B cell (primary cell): Measurements from ENCODE around the gene LIME1. TPM values are rescaled to one million over a fixed set of nuclear protein-coding genes. Genes with fewer than 3 reads are reported as not detected.
A peak's percentile ranks its signal among the peaks of the same experiment; 100 is the strongest.

ENCODE experiments used
- ATAC-seq: fragments of 200-7000 bp; cut with Tn5 transposase; one replicate; pipeline ENCODE4 v1.10.0; 2021; ENCODE audit warnings: low read depth, mild to moderate bottlenecking, moderate number of reproducible peaks, moderate library complexity
- CTCF ChIA-PET: fragments of 350-600 bp; sonication (Branson Sonifier 250); formaldehyde crosslinking; loops from one replicate; lab custom pipeline; 2021; ENCODE audit warnings: antibody characterized with exemption, inconsistent platforms; lab: Charles Lee
- POLR2A ChIA-PET: fragments of 350-600 bp; sonication (Branson Sonifier 250); formaldehyde crosslinking; loops from one replicate; lab custom pipeline; 2021; ENCODE audit warnings: antibody characterized with exemption; lab: Charles Lee
- DNase-seq: peaks from one replicate; pipeline ENCODE4 v3.0.0; 2013
- H2AFZ ChIP-seq: 2 replicates; pipeline ENCODE4 v1.6.1; 2012; ENCODE audit warnings: mild to moderate bottlenecking, low read depth, low read length; ENCODE audit not compliant: insufficient read depth, poor library complexity, severe bottlenecking
- H3K27ac ChIP-seq, 2 donors: 1 replicate in 1 of 2; 2 replicates in 1 of 2; pipeline ENCODE4 v1.5.1; 2012 to 2013; ENCODE audit warnings: low read length in 2 of 2, mild to moderate bottlenecking in 2 of 2, moderate library complexity in 1 of 2
- H3K27me3 ChIP-seq, 4 experiments: fragments of 200-600 bp in 1 of 4; sonication (generic) in 1 of 4; replicated peaks in 1 of 4; 1 replicate in 2 of 4; 2 replicates in 2 of 4; pipeline versions ENCODE4 v1.6.1 to v1.7.0; 2013 to 2016; ENCODE audit warnings: low read length in 3 of 4, mild to moderate bottlenecking in 2 of 4, mixed read lengths in 1 of 4, moderate library complexity in 1 of 4; ENCODE audit not compliant: insufficient read depth in 4 of 4, control insufficient read depth in 3 of 4; ENCODE audit errors: control extremely low read depth in 1 of 4
- H3K36me3 ChIP-seq, 2 experiments: replicated peaks in 1 of 2; 1 replicate in 1 of 2; 2 replicates in 1 of 2; pipeline versions ENCODE4 v1.6.1 to v1.7.1; 2013; ENCODE audit warnings: low read length in 1 of 2; ENCODE audit not compliant: insufficient read depth in 2 of 2, control insufficient read depth in 1 of 2; ENCODE audit errors: control extremely low read depth in 1 of 2, extremely low read depth in 1 of 2
- H3K4me1 ChIP-seq, 2 donors: fragments of 200-600 bp in 1 of 2; sonication (generic) in 1 of 2; 1 replicate in 1 of 2; 2 replicates in 1 of 2; pipeline versions ENCODE4 v1.5.1 to v1.6.1; 2013 to 2017; ENCODE audit warnings: low read length in 2 of 2; ENCODE audit not compliant: control insufficient read depth in 2 of 2, insufficient read depth in 2 of 2
- H3K4me2 ChIP-seq: replicated peaks from 2 replicates; pipeline ENCODE3; 2012; ENCODE audit warnings: mild to moderate bottlenecking, low read depth, low read length; ENCODE audit not compliant: poor library complexity, severe bottlenecking
- H3K4me3 ChIP-seq, 5 experiments: fragments of 200-600 bp in 1 of 5; sonication (generic) in 1 of 5; 1 replicate in 3 of 5; 2 replicates in 2 of 5; pipeline versions ENCODE4 v1.5.1 to v1.7.0; 2011 to 2016; ENCODE audit warnings: low read length in 4 of 5, mild to moderate bottlenecking in 4 of 5, low read depth in 2 of 5, control low read depth in 1 of 5, moderate library complexity in 1 of 5; ENCODE audit not compliant: insufficient read depth in 1 of 5; ENCODE audit errors: control extremely low read depth in 1 of 5, extremely low read depth in 1 of 5
- H3K79me2 ChIP-seq: fragments of 200-600 bp; sonication (generic); one replicate; pipeline ENCODE4 v1.6.0; 2016; ENCODE audit warnings: low read length; ENCODE audit not compliant: control insufficient read depth, insufficient read depth
- H3K9ac ChIP-seq: fragments of 200-600 bp; sonication (generic); 2 replicates; pipeline ENCODE4 v1.6.1; 2017; ENCODE audit warnings: mild to moderate bottlenecking, low read length, moderate library complexity
- H3K9me3 ChIP-seq, 3 donors: one replicate each; pipeline versions ENCODE4 v1.6.1 to v1.7.1; 2013; ENCODE audit warnings: low read length in 2 of 3; ENCODE audit not compliant: control insufficient read depth in 2 of 3, insufficient read depth in 1 of 3; ENCODE audit errors: control extremely low read depth in 1 of 3
- H4K20me1 ChIP-seq: 2 replicates; pipeline ENCODE4 v1.6.0; 2012; ENCODE audit warnings: mild to moderate bottlenecking, low read length; ENCODE audit not compliant: insufficient read depth, control insufficient read depth, poor library complexity, severe bottlenecking
- H3K27ac Mint-ChIP-seq: one replicate; pipeline ENCODE4 v1.8.0; 2021; ENCODE audit warnings: mixed read lengths
- H3K27me3 Mint-ChIP-seq: one replicate; pipeline ENCODE4 v1.8.0; 2021; ENCODE audit warnings: mixed read lengths
- H3K4me1 Mint-ChIP-seq: one replicate; pipeline ENCODE4 v1.8.0; 2021; ENCODE audit warnings: mixed read lengths
- H3K4me3 Mint-ChIP-seq: one replicate; pipeline ENCODE4 v1.8.0; 2021; ENCODE audit warnings: mixed read lengths
- H3K9me3 Mint-ChIP-seq: one replicate; pipeline ENCODE4 v1.8.0; 2022; ENCODE audit warnings: mixed read lengths; ENCODE audit not compliant: insufficient read depth
- EZH2 ChIP-seq: IDR thresholded peaks from 2 replicates; pipeline ENCODE4 v1.6.1; 2012; ENCODE audit warnings: borderline replicate concordance, low read depth, mild to moderate bottlenecking, moderate library complexity, low read length; ENCODE audit not compliant: insufficient read depth, poor library complexity, severe bottlenecking
- WGBS: methylation state at CpG from one replicate; pipeline ENCODE4 v1.1.5; 2013; ENCODE audit warnings: missing lambda C conversion rate; ENCODE audit not compliant: insufficient coverage; 5-methylcytosine and 5-hydroxymethylcytosine counted together
- intact Hi-C: fragments of 100-400 bp; cut with micrococcal nuclease; formaldehyde crosslinking; loops from one replicate; pipeline ENCODE4 v1.10.0; 2022
- polyA plus RNA-seq: library from polyadenylated mRNA; depleted of rRNA; stranded (reverse); fragments of >200 nt; gene quantifications from 2 replicates; pipeline ENCODE4 v1.2.3, GENCODE V29; 2012
- total RNA-seq, 2 donors: library from RNA; stranded (reverse); fragments of 120-200 nt in 1 of 2; gene quantifications; 1 replicate in 1 of 2; 2 replicates in 1 of 2; pipeline versions ENCODE4 v1.2.3 to v1.2.4, GENCODE V29; 2013 to 2022
- TF ChIP-seq, protein P1 (sequence below): fragments of 200-600 bp; IDR thresholded peaks from one replicate; pipeline ENCODE4 v1.8.0; 2022; ENCODE audit warnings: antibody characterized with exemption, mild to moderate bottlenecking

The LIME1 gene
- total and polyA plus RNA-seq, 2 donors (not counting 1 experiment from before 2014, with no cell fraction given), result 14.5 to 95.2 TPM

DNA sequence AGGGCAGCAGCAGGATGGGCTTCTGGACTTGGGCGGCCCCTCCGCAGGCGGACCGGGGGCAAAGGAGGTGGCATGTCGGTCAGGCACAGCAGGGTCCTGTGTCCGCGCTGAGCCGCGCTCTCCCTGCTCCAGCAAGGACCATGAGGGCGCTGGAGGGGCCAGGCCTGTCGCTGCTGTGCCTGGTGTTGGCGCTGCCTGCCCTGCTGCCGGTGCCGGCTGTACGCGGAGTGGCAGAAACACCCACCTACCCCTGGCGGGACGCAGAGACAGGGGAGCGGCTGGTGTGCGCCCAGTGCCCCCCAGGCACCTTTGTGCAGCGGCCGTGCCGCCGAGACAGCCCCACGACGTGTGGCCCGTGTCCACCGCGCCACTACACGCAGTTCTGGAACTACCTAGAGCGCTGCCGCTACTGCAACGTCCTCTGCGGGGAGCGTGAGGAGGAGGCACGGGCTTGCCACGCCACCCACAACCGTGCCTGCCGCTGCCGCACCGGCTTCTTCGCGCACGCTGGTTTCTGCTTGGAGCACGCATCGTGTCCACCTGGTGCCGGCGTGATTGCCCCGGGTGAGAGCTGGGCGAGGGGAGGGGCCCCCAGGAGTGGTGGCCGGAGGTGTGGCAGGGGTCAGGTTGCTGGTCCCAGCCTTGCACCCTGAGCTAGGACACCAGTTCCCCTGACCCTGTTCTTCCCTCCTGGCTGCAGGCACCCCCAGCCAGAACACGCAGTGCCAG lies 39.7 kb upstream of the LIME1 start, which contains the start of gene TNFRSF6B:
TNFRSF6B (plus strand) TSS at position 25 of the 729 bp plus-strand sequence; CDS start at position 141, 116 bp downstream.
- peaks cover 70% of the 10 kb centered on the region for H4K20me1 ChIP-seq
- POLR2A ChIA-PET, result interaction anchor here (0.6 kb wide), 1 partner anchor 158 kb away, joined by 3 read pairs; no protein-coding TSS in a partner anchor
- CTCF ChIA-PET, result no interaction called here
- H3K4me3 ChIP-seq, result peak within 1 kb of the TSS in 4 of 5 experiments; percentile 6 to 33 (median 18)
- 9% methylated on average over 52 of the region's 52 CpGs for WGBS
- ATAC-seq (peak; percentile 4), DNase-seq (peak; percentile 28)
- H3K4me1 ChIP-seq, result peaks cover 18% of the 10 kb centered on the region in 2 donors
- peaks cover 0 to 5% (median 0%) of the 10 kb centered on the region in 3 donors for H3K9me3 ChIP-seq
- H2AFZ ChIP-seq, result no peak within 1 kb of the TSS
- no peak within 1 kb of the TSS for H3K27ac ChIP-seq
- Mint-ChIP-seq H3K27me3 (no peaks in the 10 kb centered on the region), H3K4me1 (peaks cover 16% of the 10 kb centered on the region), H3K4me3 (peak within 1 kb of the TSS; percentile 27), H3K9me3 (no peaks in the 10 kb centered on the region), H3K27ac (peak within 1 kb of the TSS; percentile 41)
- peaks cover 45% of the 10 kb centered on the region for H3K79me2 ChIP-seq
- H3K9ac ChIP-seq, result peak within 1 kb of the TSS; percentile 27
- TF ChIP-seq EZH2, result no peak
- TF ChIP-seq, protein P1, sequence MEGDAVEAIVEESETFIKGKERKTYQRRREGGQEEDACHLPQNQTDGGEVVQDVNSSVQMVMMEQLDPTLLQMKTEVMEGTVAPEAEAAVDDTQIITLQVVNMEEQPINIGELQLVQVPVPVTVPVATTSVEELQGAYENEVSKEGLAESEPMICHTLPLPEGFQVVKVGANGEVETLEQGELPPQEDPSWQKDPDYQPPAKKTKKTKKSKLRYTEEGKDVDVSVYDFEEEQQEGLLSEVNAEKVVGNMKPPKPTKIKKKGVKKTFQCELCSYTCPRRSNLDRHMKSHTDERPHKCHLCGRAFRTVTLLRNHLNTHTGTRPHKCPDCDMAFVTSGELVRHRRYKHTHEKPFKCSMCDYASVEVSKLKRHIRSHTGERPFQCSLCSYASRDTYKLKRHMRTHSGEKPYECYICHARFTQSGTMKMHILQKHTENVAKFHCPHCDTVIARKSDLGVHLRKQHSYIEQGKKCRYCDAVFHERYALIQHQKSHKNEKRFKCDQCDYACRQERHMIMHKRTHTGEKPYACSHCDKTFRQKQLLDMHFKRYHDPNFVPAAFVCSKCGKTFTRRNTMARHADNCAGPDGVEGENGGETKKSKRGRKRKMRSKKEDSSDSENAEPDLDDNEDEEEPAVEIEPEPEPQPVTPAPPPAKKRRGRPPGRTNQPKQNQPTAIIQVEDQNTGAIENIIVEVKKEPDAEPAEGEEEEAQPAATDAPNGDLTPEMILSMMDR, result no peak
- peaks cover 0 to 3% (median 0%) of the 10 kb centered on the region in 4 experiments for H3K27me3 ChIP-seq
- intact Hi-C loops, result no loop called here
- peak within 1 kb of the TSS; percentile 74 for H3K4me2 ChIP-seq
- H3K36me3 ChIP-seq, result peaks cover 0 to 5% of the 10 kb centered on the region in 2 experiments
